Central memory CD4-positive, alpha-beta T cell (primary cell): ENCODE data around the gene TSHR.
A peak's percentile ranks its signal among the peaks of the same experiment; 100 is the strongest.
"Not testable (repeated sequence)": the region's sequence is repeated elsewhere in the genome, so short reads cannot be mapped to it uniquely, and the experiment has no call there.

Experiments
- DNase-seq: peaks from one replicate; pipeline ENCODE4 v3.0.0; 2022

The TSHR gene

DNA sequence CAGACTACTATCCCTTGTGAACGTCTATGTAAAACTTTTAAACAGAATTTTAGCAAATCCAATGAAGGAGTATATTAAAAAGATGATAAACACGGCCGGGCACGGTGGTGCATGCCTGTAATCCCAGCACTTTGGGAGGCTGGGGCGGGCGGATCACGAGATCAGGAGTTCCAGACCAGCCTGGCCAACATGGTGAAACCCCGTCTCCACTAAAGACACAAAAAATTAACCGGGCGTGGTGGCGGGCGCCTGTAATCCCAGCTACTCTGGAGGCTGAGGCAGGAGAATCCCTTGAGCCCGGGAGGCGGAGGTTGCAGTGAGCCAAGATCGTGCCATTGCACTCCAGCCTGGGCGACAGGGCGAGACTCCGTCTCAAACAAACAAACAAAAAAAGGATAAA is 2.2 kb upstream of the TSHR start:
- DNase-seq = not testable (repeated sequence)

DNA sequence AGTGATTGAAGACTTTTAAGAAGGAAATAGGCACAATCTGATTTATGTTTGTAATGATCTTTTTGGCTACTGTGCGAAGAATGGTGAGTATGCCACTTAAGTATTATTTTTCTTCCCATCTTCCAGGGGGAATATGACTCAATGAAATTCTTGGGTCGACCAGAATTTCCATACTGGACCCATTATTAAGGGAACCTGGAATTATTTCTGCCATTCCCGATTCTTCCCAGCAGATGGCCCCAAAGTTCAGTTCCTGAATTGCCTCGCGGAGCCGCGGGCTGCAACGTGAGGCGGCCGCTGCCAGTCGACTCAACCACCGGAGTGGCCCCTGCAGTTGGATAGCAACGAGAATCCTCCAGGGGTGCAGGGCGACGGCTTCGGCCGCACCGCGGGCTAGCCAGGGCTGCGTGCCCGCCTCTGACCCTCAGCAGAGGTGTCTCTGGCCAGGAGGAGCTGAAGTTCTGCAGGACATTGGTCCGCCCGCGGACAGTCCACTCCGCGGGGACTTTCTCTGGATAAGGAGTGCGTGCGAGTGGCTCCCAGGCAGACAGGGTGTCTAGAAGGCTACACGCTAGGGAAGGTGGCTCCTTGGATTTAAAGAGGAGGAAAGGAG is 628 bp upstream of the TSHR start:
- DNase-seq = peak; percentile 61

DNA sequence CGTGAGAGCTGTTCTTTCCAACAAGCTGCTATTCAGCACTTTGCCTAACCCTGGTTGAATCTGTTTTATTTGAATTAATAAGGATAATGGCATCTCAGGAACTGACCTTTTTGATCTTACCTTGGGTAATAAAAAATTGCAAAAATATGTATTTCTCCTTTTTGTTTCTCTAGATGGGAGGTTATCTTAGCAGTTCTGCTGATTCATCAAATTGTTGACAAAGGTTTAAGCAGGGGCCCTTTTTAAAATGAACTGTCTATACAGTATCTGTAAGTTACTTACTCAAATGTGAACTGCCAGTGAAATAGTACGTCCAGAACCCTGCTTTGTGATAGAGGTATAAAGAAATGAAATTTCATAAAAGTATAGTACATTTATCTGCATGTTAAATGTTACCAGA is 681 bp downstream of the TSHR start:
- DNase-seq = no peak

DNA sequence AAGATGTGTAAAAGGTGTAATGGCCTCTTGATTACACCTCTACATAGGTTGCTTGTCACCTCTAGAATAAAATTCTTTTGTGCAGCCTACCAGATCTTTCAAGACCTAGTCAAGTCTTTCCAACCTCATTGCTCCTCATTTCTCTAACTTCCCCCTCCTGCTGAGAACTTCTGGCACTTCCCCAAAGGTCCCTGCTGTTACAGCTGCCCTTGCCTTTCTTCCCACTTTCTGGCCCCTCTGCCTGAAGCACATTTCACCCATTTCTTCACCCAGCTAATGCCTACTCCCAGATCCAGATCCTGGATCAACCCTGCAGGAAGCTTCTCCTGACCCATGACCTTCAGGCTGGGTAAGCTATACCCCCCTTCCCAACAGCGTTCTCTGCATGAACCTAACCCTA is 1.5 kb downstream of the TSHR start:
- DNase-seq = no peak

DNA sequence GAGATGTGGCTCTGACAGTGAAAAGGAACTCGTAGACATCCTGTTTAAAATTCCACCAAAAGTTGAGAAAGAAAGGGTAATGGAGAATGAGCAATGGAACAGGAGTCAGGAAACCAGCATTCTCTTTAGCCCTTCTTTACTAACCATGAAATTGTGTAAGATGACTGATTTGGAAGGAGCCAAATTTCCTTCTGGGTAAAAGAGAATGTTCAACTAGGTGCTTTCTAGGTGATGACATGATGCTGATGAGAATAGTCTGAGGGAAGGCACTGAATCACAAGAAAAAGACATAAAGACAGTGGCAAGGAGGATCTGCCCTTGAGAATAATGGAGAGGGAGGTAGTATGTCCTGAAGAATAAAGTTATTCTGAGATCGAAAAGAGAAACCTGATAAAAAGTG is 2.2 kb downstream of the TSHR start:
- DNase-seq = no peak

DNA sequence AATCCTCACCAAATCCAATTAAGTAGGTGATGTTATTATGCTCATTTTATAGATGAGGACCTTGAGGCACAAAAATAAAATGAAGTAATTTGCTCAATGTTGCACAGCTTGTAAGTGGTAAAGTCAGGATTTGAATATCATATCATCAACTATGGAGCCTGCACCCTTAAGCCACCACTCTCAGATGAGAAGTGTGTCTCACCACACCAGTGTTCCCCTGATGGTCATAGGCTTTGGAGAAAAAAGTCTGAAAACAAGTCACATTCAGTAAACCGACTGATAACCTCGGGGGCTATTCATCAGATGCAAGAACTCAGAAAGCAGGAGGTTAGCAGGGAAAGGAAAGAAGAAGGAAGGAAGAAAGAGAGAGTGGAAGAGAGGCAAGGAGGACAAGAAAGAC is 2.8 kb downstream of the TSHR start:
- no peak for DNase-seq

GRCh38 chr14:80958939-80959338 is 3.5 kb downstream of the TSHR start:
- DNase-seq = no peak

- DNase-seq = peak; percentile 58
Measured at GRCh38 chr14:80959496-80959895, 4.1 kb downstream of the TSHR start.

DNA sequence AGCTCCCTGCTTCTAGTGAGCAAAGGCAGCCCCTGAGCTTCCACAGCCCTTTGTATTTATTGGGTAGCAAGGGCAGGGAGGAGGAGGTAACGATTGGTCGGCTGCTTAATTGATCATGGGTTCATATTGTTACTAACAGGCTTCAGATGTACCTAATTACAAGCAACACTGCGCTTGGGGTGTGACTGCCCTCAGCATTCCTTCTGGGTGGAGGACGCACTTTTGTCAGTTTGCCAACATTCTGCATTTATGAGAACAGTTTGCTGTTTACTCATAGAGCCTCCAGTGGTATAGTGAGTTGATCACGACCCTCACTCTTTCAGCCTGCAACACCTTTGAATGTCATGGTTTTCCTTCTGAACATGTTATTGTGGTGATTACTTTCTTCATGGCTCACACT is 9.6 kb downstream of the TSHR start:
- no peak for DNase-seq

- DNase-seq = peak; percentile 8
Measured at GRCh38 chr14:80973931-80974641, 18.7 kb downstream of the TSHR start.

DNA sequence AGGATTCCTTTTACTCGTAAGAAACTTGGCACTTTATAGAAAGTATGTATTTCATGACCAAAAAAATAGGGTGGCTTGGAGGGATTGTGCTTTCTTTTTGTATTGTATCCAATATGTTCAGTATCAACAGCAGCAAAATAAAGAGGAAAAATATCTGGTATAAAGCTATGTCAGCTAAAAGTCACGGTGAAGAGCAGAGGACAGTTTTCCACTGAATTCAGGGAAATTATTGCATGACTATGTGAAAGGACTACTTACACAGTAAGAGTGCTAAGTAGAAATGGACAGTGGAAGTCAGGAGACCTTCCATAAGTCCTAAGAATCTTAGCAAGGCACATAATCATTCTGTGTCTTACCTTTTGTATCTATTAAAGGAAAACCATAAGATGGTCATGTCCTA is 19.3 kb downstream of the TSHR start:
- no peak for DNase-seq

- no peak for DNase-seq
Measured at GRCh38 chr14:80977221-80977620, 21.8 kb downstream of the TSHR start.

- no peak for DNase-seq
Measured at GRCh38 chr14:80978403-80978802, 23.0 kb downstream of the TSHR start.

- DNase-seq = no peak
Measured at GRCh38 chr14:80979951-80980350, 24.5 kb downstream of the TSHR start.

GRCh38 chr14:80981156-80981555 is 25.7 kb downstream of the TSHR start:
- DNase-seq = no peak

DNA sequence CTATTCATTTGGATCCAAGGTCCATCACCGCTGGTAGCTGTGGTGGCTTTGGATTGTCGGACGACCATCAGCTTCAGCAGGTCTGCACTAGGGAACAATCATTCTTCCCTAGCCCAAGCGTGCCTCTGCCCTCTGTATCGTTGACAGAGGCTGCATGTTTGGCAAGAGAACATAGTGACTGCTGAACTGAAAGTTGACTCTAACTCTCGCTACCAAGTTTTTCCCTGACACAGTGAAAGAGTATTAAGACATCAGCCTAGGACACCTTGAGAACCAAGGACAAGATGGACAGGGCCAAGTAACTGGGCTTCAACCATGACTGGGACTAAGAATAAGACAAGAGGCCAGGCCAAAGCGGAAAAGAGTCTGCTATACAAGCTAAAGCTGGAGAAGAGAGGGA is 26.3 kb downstream of the TSHR start:
- DNase-seq = no peak

DNA sequence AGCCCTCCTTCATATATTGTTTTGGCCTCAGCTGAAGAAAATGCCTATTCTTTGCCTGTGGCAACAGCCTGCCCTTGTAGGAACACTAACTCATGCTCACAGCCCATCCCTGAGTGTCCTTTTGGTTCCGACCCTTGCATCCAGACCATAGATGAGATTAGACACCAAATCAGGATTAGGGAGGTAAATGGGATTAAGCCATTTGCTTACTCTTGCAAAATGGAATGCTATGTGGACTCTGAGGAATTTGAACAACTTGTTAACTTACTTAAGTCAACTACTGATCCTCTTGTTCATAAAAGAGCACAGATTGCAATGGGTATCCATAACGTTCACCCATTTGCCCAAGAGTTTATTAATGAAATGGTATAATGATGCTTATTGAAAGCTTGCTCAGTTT is 27.3 kb downstream of the TSHR start:
- no peak for DNase-seq

DNA sequence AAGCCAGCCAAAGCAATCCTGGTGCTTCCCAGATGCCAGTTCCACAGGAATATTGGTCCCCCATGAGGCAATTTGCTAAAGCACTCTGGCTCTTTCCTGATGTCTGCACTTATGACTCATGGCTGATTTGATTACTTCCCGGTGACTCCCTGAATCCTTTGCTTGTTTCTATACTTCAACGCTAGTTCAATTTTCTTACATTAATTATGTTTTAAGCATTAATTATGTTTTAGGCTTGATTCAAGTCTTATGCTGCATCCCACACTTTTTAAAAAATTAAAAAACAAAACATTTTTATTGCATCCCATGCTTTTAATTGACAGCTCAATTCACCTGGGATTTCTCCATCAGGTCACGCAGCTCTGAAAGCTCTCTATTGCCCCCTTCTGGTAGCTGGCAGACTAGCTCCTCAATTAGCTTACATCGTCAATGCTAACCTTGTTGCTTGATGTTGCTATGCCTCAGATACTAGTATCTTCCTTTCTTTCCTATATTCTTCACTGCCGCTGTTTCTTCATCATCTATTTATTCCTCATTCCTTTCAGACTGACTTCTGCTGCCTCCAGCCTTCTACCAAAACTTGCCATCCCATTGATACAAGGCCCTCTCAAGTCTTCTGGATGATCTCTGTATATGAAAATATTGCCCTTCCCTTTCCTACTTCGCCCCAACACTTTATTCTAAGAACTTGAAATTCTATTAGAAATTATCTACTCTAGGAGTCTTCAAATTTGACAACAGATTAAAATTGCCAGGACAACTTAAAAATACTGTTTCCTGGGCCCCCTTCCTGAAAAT is 32.0 kb downstream of the TSHR start:
- peak; percentile 60 for DNase-seq

GRCh38 chr14:80988192-80988591 is 32.8 kb downstream of the TSHR start:
- no peak for DNase-seq

GRCh38 chr14:80988735-80989429 is 33.5 kb downstream of the TSHR start:
- DNase-seq = no peak

DNA sequence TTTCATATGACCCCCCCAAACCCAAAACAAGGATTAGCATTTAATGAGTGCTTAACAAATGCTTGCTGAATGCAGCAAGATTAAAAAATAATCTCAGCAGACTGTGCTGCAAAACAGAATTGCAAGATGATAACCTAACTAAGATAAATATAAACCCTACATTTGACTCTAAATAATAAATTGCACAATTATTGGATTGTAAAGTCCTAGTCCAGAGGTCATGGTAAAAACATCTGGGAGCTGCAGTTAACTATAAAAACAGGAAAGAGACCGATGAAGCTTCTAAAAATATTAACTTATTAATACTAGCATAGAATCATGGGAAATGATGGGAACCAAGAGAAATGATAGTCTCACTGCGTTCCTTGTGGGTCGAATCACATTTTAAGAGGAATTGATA is 37.2 kb downstream of the TSHR start:
- DNase-seq = no peak

- DNase-seq = peak; percentile 15
Measured at GRCh38 chr14:80996049-80996901, 40.9 kb downstream of the TSHR start.
